ENCODE results near the gene PLCB2. TPM values are rescaled to one million over a fixed set of nuclear protein-coding genes. Genes with fewer than 3 reads are reported as not detected.
A peak's percentile ranks its signal among the peaks of the same experiment; 100 is the strongest.

The PLCB2 gene
- total RNA-seq, 1 donor from 2014 or later, result 0.81 TPM

DNA sequence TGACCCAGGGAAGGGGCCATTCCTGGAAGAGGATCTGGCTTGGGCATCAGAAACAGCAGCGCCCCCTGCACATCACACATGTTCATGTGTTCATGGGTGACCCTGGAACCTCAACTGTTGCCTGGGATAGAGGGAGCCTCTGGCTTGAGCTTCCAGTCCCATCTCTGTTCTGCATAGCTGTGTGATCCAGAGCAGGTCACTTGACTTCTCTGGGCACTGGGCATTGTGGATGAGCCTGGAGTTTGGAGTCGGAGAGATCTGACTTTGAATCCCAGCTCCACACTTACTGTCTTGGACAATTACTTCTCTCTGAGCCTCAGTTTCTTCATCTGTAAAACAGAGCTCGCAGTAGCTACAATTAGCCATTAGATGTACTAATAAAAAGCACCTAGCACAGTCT lies 53.3 kb downstream of the PLCB2 start:
- TF ChIP-seq, protein P1, sequence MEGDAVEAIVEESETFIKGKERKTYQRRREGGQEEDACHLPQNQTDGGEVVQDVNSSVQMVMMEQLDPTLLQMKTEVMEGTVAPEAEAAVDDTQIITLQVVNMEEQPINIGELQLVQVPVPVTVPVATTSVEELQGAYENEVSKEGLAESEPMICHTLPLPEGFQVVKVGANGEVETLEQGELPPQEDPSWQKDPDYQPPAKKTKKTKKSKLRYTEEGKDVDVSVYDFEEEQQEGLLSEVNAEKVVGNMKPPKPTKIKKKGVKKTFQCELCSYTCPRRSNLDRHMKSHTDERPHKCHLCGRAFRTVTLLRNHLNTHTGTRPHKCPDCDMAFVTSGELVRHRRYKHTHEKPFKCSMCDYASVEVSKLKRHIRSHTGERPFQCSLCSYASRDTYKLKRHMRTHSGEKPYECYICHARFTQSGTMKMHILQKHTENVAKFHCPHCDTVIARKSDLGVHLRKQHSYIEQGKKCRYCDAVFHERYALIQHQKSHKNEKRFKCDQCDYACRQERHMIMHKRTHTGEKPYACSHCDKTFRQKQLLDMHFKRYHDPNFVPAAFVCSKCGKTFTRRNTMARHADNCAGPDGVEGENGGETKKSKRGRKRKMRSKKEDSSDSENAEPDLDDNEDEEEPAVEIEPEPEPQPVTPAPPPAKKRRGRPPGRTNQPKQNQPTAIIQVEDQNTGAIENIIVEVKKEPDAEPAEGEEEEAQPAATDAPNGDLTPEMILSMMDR (conservative IDR thresholded peaks at IDR 0.05; ENCODE audit: low read depth, low read length), result no peak
- H3K4me3 ChIP-seq (ENCODE audit: low read depth, low read length), result no peak overlapping the region
- no peak for DNase-seq (ENCODE audit: low read depth)

DNA sequence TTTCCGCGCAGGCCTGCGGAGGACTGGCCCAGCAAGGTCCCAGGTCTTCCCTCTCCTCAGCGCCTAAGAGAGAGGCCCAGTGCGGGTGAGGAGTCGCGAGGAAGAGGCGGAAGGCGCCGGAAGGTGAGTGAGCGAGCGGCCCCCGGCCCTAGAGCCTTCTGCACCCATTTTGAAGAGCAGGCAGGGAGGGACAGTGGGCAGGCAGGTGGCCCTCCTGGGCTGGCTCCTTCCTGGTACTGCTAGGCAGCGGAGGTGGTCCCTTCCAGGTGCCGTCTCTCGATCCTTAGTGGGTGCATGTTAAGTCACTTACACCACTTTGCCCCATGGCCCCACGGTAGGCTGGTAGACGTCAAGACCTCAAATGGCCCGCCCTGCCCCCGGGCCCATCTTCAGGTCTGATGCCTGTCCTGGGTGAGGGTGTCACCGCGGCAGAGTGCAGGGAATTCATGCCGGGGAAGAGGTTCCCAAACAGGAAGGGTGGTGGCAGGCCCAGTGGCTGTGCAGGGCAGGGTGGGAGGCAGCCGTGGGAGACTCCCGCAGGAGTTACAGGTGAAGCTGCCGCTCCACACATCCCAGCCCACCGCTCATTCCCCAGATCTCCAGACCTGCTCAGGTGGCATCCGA lies 54.5 kb downstream of the PLCB2 start:
- no peak for DNase-seq (ENCODE audit: low read depth)
- TF ChIP-seq, protein P1 (conservative IDR thresholded peaks at IDR 0.05; ENCODE audit: low read depth, low read length), result no peak
- H3K4me3 ChIP-seq (ENCODE audit: low read depth, low read length), result peak overlapping the region; percentile 43

DNA sequence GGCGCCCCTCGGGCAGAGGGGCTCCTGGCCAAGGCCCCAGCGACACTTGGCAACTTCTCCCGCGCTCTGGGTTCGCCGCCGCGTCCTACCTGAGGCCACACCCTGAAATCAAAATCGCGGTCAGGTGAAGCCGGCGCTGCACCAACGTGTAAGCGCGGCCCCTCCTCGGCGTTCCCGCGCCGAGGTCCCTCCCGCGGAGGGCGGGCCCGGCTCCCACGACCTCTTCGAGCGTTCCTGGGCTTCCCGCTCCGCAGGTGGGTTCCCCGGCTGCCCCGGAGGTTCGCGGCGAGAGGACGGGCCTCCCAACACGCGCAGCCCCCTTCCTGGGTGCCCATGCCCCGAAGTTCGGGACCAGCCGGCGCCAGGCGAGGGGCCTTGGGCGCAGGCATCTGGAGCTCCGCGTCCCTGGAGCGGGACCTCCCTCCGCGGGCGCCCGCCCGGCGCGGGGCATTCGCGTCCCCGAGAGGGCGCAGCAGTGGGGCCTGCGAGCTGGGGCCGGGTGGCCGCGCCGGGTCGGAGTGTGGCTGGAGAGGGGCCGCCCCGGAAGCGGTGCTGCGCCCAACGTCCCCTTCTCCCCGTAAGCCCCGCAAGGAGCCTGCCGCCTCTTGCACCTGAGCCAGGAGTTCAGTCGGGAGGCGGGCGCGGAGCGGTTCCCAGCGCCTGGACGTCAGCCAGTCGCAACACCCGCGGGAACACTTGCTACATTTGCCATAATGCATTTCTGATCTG lies 55.1 kb downstream of the PLCB2 start:
- H3K4me3 ChIP-seq (ENCODE audit: low read depth, low read length), result peak overlapping the region; percentile 43
- TF ChIP-seq, protein P1 (conservative IDR thresholded peaks at IDR 0.05; ENCODE audit: low read depth, low read length), result no peak
- DNase-seq (ENCODE audit: low read depth), result no peak

DNA sequence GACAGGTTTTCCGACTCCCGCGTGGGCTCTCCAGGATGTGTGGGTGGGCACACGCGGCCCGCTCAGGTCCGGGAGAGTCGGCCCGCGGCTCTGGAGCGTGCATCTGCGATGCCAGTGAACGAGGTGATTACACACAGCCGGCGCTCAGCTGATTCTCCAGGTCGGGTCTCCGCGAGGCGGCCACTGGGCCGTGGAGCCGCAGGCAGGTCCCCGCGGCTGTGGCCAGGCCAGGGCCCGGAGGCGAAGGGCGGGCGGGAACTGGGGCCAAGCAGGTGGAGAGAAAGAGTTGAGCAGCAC lies 55.6 kb downstream of the PLCB2 start:
- no peak for DNase-seq (ENCODE audit: low read depth)
- peak overlapping the region; percentile 43 for H3K4me3 ChIP-seq (ENCODE audit: low read depth, low read length)
- TF ChIP-seq, protein P1 (conservative IDR thresholded peaks at IDR 0.05; ENCODE audit: low read depth, low read length), result no peak

DNA sequence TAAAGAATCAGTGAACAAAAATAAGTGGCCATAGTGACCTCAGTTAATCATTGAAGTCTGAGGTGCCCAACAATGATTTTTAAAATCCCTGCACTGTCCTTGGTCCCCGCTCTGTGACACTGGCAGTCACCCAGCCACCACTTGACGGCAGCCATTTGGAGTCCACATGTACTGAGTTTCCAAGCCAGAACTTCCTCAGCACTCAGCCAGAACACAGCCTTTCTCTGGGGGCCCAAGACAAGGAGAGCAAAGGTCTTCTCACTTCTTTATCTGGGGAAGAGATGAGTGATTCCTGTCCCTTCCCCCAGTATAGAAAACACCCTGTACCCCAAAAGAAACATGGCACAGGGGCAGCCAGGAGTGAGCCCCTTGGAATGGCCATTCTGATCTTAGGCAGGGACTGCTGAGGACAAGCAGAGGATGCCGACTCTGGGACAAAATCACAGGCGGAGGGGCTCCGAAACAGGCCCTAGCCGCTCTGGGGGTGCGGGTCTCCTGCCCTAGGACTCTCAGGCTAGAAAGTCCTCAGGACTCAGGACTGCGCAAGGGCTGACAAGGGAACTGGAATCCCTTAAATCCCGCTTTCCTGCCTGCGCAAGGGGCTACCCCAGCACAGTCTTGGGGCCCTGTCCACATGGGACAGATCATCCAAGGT lies 56.1 kb downstream of the PLCB2 start:
- no peak for DNase-seq (ENCODE audit: low read depth)
- TF ChIP-seq, protein P1 (conservative IDR thresholded peaks at IDR 0.05; ENCODE audit: low read depth, low read length), result no peak
- no peak overlapping the region for H3K4me3 ChIP-seq (ENCODE audit: low read depth, low read length)

DNA sequence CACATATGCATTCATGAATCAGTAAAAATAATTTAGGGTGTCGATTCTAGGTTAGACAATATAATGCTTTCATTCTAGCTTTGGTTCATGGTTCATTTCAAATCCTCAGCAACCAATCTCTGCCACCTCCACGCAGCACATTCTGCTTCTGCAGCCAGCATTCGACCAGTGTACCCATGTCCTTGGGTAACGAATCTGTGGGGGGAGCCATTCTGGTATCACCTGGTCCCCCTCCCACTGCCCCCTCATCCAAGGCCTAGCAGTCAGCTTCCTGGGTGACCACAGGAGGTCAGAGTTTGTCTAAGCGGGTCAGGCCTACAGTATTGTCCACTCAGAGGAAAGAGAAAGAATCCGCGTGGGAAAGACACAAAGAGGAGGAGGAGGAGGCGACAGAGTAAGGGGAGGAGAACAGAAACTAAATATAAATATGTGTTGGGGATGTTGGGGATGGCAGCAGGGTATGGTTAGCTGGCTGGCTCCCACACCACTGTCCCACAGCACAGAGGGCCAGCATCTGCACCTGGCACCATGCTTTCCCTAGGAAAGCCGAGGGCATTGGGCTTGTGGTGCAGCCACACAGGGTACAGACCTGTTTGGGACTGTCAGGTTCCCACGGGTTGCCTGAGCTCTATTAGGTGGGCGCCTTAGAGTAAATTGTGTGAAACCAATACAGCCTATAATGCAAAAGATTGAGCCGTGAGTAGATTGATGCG lies 56.8 kb downstream of the PLCB2 start:
- no peak for DNase-seq (ENCODE audit: low read depth)
- TF ChIP-seq, protein P1 (conservative IDR thresholded peaks at IDR 0.05; ENCODE audit: low read depth, low read length), result no peak
- no peak overlapping the region for H3K4me3 ChIP-seq (ENCODE audit: low read depth, low read length)
